Spinal cord (tissue), 10 donors: ENCODE results near the gene ODC1. TPM values are rescaled to one million over a fixed set of nuclear protein-coding genes. Genes with fewer than 3 reads are reported as not detected.
A peak's percentile ranks its signal among the peaks of the same experiment; 100 is the strongest.

Experiments used
- DNase-seq, 6 donors: peaks; one replicate each; pipeline versions ENCODE4 v3.0.0 to v3.0.0-alpha.2; 2013 to 2015; ENCODE audit warnings: low spot score in 6 of 6, low read depth in 4 of 6
- H3K27ac ChIP-seq: one replicate; pipeline ENCODE4 v1.5.1; 2013; ENCODE audit warnings: low read depth, low read length, control low read depth
- H3K27me3 ChIP-seq: one replicate; pipeline ENCODE4 v1.6.1; 2013; ENCODE audit warnings: low read length; ENCODE audit not compliant: control insufficient read depth, insufficient read depth
- H3K36me3 ChIP-seq: one replicate; pipeline ENCODE4 v1.6.1; 2013; ENCODE audit warnings: low read length; ENCODE audit not compliant: control insufficient read depth, insufficient read depth
- H3K4me1 ChIP-seq: one replicate; pipeline ENCODE4 v1.6.1; 2013; ENCODE audit warnings: low read length; ENCODE audit not compliant: control insufficient read depth, insufficient read depth
- H3K4me3 ChIP-seq: one replicate; pipeline ENCODE4 v1.5.1; 2013; ENCODE audit warnings: low read depth, low read length, control low read depth
- H3K9me3 ChIP-seq: one replicate; pipeline ENCODE4 v1.6.1; 2013; ENCODE audit warnings: low read length; ENCODE audit not compliant: control insufficient read depth, insufficient read depth
- WGBS: methylation state at CpG from one replicate; pipeline ENCODE4 v1.1.5; 2013; ENCODE audit warnings: missing lambda C conversion rate; ENCODE audit not compliant: insufficient coverage; 5-methylcytosine and 5-hydroxymethylcytosine counted together
- polyA plus RNA-seq, 2 donors: library from polyadenylated mRNA; unstranded; fragments of 120-200 nt; gene quantifications; one replicate each; pipeline ENCODE4 v1.2.1, GENCODE V29; 2013; ENCODE audit not compliant: insufficient read length in 2 of 2
- total RNA-seq, 2 donors: library from RNA; depleted of rRNA in 1 of 2; stranded (reverse); fragments of 120-200 nt in 1 of 2; fragments of >200 nt in 1 of 2; gene quantifications; one replicate each; pipeline versions ENCODE4 v1.2.3 to v1.2.4, GENCODE V29; 2013 to 2014
- donor health status: healthy.

Gene ODC1
- total and polyA plus RNA-seq, 4 donors = 79.1 to 137 (median 111) TPM

DNA sequence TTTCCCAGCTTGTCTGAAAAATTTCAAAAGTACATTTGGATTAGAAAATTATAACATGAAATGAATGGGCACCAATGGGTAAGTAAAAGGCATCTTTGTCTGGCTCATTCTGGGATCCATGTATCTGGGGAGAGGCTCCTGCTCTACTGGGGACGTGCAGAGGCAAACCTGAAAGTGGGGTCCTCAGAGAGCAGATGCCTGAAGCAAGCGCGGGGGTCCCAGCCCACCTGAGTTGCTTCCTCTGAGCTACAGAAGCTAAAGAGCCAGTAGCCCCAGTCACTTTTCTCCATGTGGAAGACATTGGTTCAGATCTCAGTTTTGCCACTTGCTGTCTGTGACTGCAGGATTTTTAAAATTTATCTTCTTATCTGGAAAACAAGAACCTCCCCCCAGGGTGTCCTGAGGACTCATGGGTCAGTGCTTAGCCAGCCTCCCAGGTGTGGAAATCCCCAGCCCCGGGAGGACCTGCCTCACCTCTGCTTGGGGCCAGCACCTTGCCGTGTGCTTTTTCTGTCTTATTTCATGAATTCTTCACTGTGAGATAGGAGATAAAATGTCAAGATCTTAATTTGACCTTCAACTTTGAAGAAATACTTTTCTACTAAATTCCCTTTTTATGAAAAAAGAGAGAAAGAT lies 25.1 kb upstream of the ODC1 start:
- H3K4me3 ChIP-seq = no peak overlapping the region
- H3K9me3 ChIP-seq = no peaks in the 10 kb centered on the region
- no peaks in the 10 kb centered on the region for H3K36me3 ChIP-seq
- no peaks in the 10 kb centered on the region for H3K4me1 ChIP-seq
- no peak for DNase-seq
- H3K27me3 ChIP-seq = peaks cover 2% of the 10 kb centered on the region
- WGBS = 100% methylated on average over 3 of the region's 5 CpGs
- H3K27ac ChIP-seq = no peak overlapping the region

DNA sequence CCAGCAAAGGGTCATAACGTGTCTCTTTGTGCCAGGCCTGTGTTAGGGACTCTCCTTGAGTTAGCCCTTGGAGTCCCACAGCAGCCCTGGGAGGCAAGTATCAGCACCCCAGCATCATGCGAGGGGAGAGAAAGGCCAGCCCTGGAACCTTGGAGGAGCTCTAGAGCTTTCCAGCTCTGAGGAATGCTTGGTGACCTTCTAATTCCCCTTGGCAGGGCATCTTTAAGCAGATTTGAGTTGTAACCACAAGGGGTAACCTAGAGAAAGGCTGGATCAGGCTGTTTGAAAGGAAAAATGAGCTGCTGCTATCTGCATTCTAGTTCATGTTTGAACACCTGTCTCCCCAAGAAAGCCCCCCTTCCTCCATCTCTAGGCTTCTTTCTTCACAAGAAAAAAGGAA lies 23.8 kb upstream of the ODC1 start:
- H3K4me1 ChIP-seq = no peaks in the 10 kb centered on the region
- no peaks in the 10 kb centered on the region for H3K36me3 ChIP-seq
- H3K27ac ChIP-seq = no peak overlapping the region
- peaks cover 2% of the 10 kb centered on the region for H3K27me3 ChIP-seq
- no peak overlapping the region for H3K4me3 ChIP-seq
- DNase-seq = no peak
- 93% methylated on average over 2 of the region's 2 CpGs for WGBS
- H3K9me3 ChIP-seq = no peaks in the 10 kb centered on the region

GRCh38 chr2:10471046-10471571 lies 23.0 kb upstream of the ODC1 start:
- peaks cover 2% of the 10 kb centered on the region for H3K27me3 ChIP-seq
- H3K4me1 ChIP-seq = no peaks in the 10 kb centered on the region
- no peak overlapping the region for H3K27ac ChIP-seq
- 75% methylated on average over 15 of the region's 15 CpGs for WGBS
- DNase-seq = no peak
- no peak overlapping the region for H3K4me3 ChIP-seq
- H3K9me3 ChIP-seq = no peaks in the 10 kb centered on the region
- no peaks in the 10 kb centered on the region for H3K36me3 ChIP-seq

DNA sequence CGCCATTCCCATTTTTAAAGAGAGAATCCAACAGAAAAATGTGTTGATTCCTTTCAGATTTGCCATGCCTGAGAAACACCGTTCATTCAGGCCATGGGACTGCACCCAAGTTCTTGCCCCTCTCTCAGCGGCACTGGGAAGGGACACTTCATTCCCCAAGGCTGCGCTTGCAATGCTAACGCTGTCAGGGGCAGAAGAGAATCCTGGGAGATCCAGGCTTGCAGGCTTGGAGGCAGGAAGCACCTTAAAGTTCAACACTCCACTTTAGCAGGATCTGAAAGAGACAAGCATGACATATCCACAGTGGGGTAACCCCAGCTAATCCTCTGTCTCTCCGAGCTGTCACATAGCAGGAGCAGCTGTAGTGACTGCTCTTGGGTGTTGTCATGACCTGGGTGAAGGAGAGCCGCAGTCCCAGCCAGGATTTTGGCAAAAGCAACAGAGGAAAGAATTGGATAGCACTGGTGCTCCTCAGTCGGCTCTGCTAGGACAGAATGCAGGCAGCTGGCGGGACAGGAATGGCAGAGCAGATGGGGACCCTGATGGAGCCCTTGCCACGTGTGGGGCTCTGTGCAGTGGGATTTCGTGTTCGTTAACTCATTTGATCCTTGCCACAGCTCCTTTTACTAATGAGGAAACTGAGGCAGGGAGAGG lies 22.0 kb upstream of the ODC1 start:
- H3K9me3 ChIP-seq = no peaks in the 10 kb centered on the region
- peaks cover 2% of the 10 kb centered on the region for H3K27me3 ChIP-seq
- H3K36me3 ChIP-seq = no peaks in the 10 kb centered on the region
- H3K27ac ChIP-seq = no peak overlapping the region
- no peak overlapping the region for H3K4me3 ChIP-seq
- WGBS = 77% methylated on average over 11 of the region's 12 CpGs
- DNase-seq = peak in 1 of 6 donors; percentile 28
- H3K4me1 ChIP-seq = no peaks in the 10 kb centered on the region

GRCh38 chr2:10469301-10469700 lies 21.2 kb upstream of the ODC1 start:
- Histone ChIP-seq H3K27me3 (peaks cover 2% of the 10 kb centered on the region), H3K27ac (no peak overlapping the region), H3K4me3 (no peak overlapping the region), H3K9me3 (no peaks in the 10 kb centered on the region), H3K36me3 (no peaks in the 10 kb centered on the region), H3K4me1 (no peaks in the 10 kb centered on the region)
- 74% methylated on average over 2 of the region's 4 CpGs for WGBS
- no peak for DNase-seq

GRCh38 chr2:10467401-10467800 lies 19.3 kb upstream of the ODC1 start:
- H3K27me3 ChIP-seq = peaks cover 2% of the 10 kb centered on the region
- H3K4me3 ChIP-seq = no peak overlapping the region
- DNase-seq = peak in 1 of 6 donors; percentile 15
- H3K36me3 ChIP-seq = no peaks in the 10 kb centered on the region
- no peaks in the 10 kb centered on the region for H3K9me3 ChIP-seq
- H3K4me1 ChIP-seq = no peaks in the 10 kb centered on the region
- WGBS = 47% methylated on average over 7 of the region's 15 CpGs
- H3K27ac ChIP-seq = no peak overlapping the region

GRCh38 chr2:10466801-10467200 lies 18.7 kb upstream of the ODC1 start:
- no peak for DNase-seq
- WGBS = 69% methylated on average over 7 of the region's 11 CpGs
- no peak overlapping the region for H3K27ac ChIP-seq

DNA sequence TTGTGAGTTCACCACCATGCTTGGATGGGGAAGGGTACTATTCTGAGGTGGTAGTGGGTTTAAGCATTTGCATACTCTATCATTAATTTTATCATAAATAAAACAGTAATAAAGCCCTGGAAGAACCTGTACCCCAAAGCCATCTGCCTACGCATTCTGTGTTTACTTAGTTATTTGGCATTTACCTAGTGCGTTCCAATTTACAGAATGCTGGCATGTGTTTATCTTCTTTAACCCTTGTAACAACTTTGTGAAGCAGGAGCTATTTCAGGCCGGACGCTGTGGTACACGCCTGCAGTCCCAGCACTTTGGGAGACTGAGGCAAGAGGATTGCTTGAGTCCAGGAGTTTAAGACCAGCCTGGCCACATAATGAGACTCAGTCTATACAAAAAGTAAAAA lies 17.8 kb upstream of the ODC1 start:
- WGBS = 96% methylated on average over 4 of the region's 5 CpGs
- H3K27ac ChIP-seq = no peak overlapping the region
- no peaks in the 10 kb centered on the region for H3K36me3 ChIP-seq
- H3K9me3 ChIP-seq = no peaks in the 10 kb centered on the region
- H3K4me1 ChIP-seq = no peaks in the 10 kb centered on the region
- peaks cover 2% of the 10 kb centered on the region for H3K27me3 ChIP-seq
- peak in 1 of 6 donors; percentile 31 for DNase-seq
- H3K4me3 ChIP-seq = no peak overlapping the region

More at GRCh38 chr2:10466801-10467200, 18.7 kb upstream of the ODC1 start:
- Histone ChIP-seq H3K9me3 (no peaks in the 10 kb centered on the region), H3K36me3 (no peaks in the 10 kb centered on the region), H3K4me3 (no peak overlapping the region), H3K4me1 (no peaks in the 10 kb centered on the region), H3K27me3 (peaks cover 2% of the 10 kb centered on the region)

GRCh38 chr2:10462178-10463083 lies 14.3 kb upstream of the ODC1 start:
- Histone ChIP-seq H3K36me3 (no peaks in the 10 kb centered on the region), H3K4me3 (no peak overlapping the region), H3K27me3 (no peaks in the 10 kb centered on the region), H3K27ac (no peak overlapping the region), H3K9me3 (no peaks in the 10 kb centered on the region), H3K4me1 (no peaks in the 10 kb centered on the region)
- WGBS = 66% methylated on average over 14 of the region's 15 CpGs
- no peak for DNase-seq
